Neural cell (in vitro differentiated cells): Measurements from ENCODE around the gene STARD9. TPM values are rescaled to one million over a fixed set of nuclear protein-coding genes. Genes with fewer than 3 reads are reported as not detected.

Experiments
- H2AFZ ChIP-seq: fragments of 200-600, 300-800 bp; sonication (generic), shearing (Covaris generic); 2 replicates; pipeline ENCODE4 v1.6.0; 2014; ENCODE audit warnings: low read depth, mild to moderate bottlenecking, antibody characterized with exemption, low read length, moderate library complexity
- H3F3A ChIP-seq: fragments of 200-600 bp; shearing (Covaris generic); 2 replicates; pipeline ENCODE4 v1.6.1; 2016; ENCODE audit warnings: mild to moderate bottlenecking, moderate library complexity, mixed read lengths, antibody characterized with exemption, low read length; ENCODE audit not compliant: insufficient read depth, poor library complexity, severe bottlenecking
- H3K27ac ChIP-seq: fragments of 200-600, 300-800 bp; sonication (generic), shearing (Covaris generic); 2 replicates; pipeline ENCODE4 v1.5.1; 2014; ENCODE audit warnings: mild to moderate bottlenecking, low read length, moderate library complexity
- H3K27me3 ChIP-seq: fragments of 300-800, 200-600 bp; sonication (generic), shearing (Covaris generic); 2 replicates; pipeline ENCODE4 v1.6.0; 2014; ENCODE audit warnings: mild to moderate bottlenecking, low read depth, low read length, moderate library complexity; ENCODE audit not compliant: insufficient read depth
- H3K36me3 ChIP-seq: fragments of 300-800, 200-600 bp; sonication (generic), shearing (Covaris generic); 2 replicates; pipeline ENCODE4 v1.5.1; 2014; ENCODE audit warnings: mild to moderate bottlenecking, antibody characterized with exemption, low read length, moderate library complexity; ENCODE audit not compliant: insufficient read depth
- H3K4me2 ChIP-seq: fragments of 300-800, 200-600 bp; sonication (generic), shearing (Covaris generic); 2 replicates; pipeline ENCODE4 v1.6.0; 2014; ENCODE audit warnings: mild to moderate bottlenecking, low read length
- H3K4me3 ChIP-seq: fragments of 300-800, 200-600 bp; sonication (generic), shearing (Covaris generic); 2 replicates; pipeline ENCODE4 v1.5.1; 2014; ENCODE audit warnings: mild to moderate bottlenecking, low read length, moderate library complexity
- H3K79me2 ChIP-seq: fragments of 200-600 bp; shearing (Covaris generic); replicated peaks from 2 replicates; pipeline ENCODE4 v1.6.0; 2014; ENCODE audit warnings: mild to moderate bottlenecking, low read length, moderate library complexity; ENCODE audit not compliant: insufficient read depth
- H3K9ac ChIP-seq: fragments of 300-800, 200-600 bp; sonication (generic), shearing (Covaris generic); 2 replicates; pipeline ENCODE4 v1.6.1; 2016; ENCODE audit warnings: mild to moderate bottlenecking, low read length, mixed read lengths
- H3K9me2 ChIP-seq: fragments of 200-600 bp; shearing (Covaris generic); 2 replicates; pipeline ENCODE4 v1.6.1; 2016; ENCODE audit warnings: mild to moderate bottlenecking, low read length, mixed read lengths; ENCODE audit not compliant: insufficient read depth
- H3K9me3 ChIP-seq: fragments of 200-600, 300-800 bp; sonication (generic), shearing (Covaris generic); 2 replicates; pipeline ENCODE4 v1.6.1; 2016; ENCODE audit warnings: mild to moderate bottlenecking, mixed run types, low read length, moderate library complexity, mixed read lengths
- H4K20me1 ChIP-seq: fragments of 200-600 bp; shearing (Covaris generic); 2 replicates; pipeline ENCODE4 v1.6.1; 2016; ENCODE audit warnings: mild to moderate bottlenecking, mixed run types; ENCODE audit not compliant: insufficient read depth
- EP300 ChIP-seq: fragments of 450-650 bp; conservative IDR thresholded peaks from 2 replicates; pipeline ENCODE4 v1.6.1; 2014; ENCODE audit warnings: antibody characterized with exemption, mild to moderate bottlenecking, moderate library complexity; ENCODE audit not compliant: poor library complexity, severe bottlenecking
- EZH2 ChIP-seq: fragments of 200-600, 300-800 bp; shearing (Covaris generic), sonication (generic); IDR thresholded peaks from 2 replicates; pipeline ENCODE4 v1.6.1; 2014; ENCODE audit warnings: antibody characterized with exemption, low read length, borderline replicate concordance, mild to moderate bottlenecking; ENCODE audit not compliant: insufficient read depth, poor library complexity, severe bottlenecking
- MXI1 ChIP-seq: fragments of 450-650 bp; conservative IDR thresholded peaks from 2 replicates; pipeline ENCODE4 v1.6.1; 2014; ENCODE audit warnings: antibody characterized with exemption, mild to moderate bottlenecking; ENCODE audit not compliant: poor library complexity, severe bottlenecking
- POLR2AphosphoS5 ChIP-seq: IDR thresholded peaks from 2 replicates; pipeline ENCODE4 v1.6.1; 2012
- RAD21 ChIP-seq: fragments of 450-650 bp; conservative IDR thresholded peaks from 2 replicates; pipeline ENCODE4 v1.6.1; 2014; ENCODE audit warnings: antibody characterized with exemption, mild to moderate bottlenecking, moderate library complexity
- SMC3 ChIP-seq: fragments of 450-650 bp; conservative IDR thresholded peaks from 2 replicates; pipeline ENCODE4 v1.6.1; 2014; ENCODE audit warnings: antibody characterized with exemption, mild to moderate bottlenecking, moderate library complexity; ENCODE audit not compliant: poor library complexity
- TAF1 ChIP-seq: IDR thresholded peaks from 2 replicates; pipeline ENCODE4 v1.6.1; 2012; ENCODE audit warnings: low read depth
- polyA plus RNA-seq: library from polyadenylated mRNA; depleted of rRNA; stranded (reverse); fragments of >200 nt; gene quantifications from 2 replicates; pipeline ENCODE4 v1.2.3, GENCODE V29; 2014
- TF ChIP-seq, protein P1 (sequence below): fragments of 450-650 bp; IDR thresholded peaks from 2 replicates; pipeline ENCODE4 v1.5.1; 2014; ENCODE audit warnings: antibody characterized with exemption, mild to moderate bottlenecking, moderate library complexity; ENCODE audit not compliant: poor library complexity, severe bottlenecking
- TF ChIP-seq, protein P2 (sequence below): IDR thresholded peaks from 2 replicates; pipeline ENCODE4 v1.6.1; 2012; ENCODE audit warnings: borderline replicate concordance

STARD9 gene
- polyA plus RNA-seq, 1 donor from 2014 or later: 6.4 TPM

DNA sequence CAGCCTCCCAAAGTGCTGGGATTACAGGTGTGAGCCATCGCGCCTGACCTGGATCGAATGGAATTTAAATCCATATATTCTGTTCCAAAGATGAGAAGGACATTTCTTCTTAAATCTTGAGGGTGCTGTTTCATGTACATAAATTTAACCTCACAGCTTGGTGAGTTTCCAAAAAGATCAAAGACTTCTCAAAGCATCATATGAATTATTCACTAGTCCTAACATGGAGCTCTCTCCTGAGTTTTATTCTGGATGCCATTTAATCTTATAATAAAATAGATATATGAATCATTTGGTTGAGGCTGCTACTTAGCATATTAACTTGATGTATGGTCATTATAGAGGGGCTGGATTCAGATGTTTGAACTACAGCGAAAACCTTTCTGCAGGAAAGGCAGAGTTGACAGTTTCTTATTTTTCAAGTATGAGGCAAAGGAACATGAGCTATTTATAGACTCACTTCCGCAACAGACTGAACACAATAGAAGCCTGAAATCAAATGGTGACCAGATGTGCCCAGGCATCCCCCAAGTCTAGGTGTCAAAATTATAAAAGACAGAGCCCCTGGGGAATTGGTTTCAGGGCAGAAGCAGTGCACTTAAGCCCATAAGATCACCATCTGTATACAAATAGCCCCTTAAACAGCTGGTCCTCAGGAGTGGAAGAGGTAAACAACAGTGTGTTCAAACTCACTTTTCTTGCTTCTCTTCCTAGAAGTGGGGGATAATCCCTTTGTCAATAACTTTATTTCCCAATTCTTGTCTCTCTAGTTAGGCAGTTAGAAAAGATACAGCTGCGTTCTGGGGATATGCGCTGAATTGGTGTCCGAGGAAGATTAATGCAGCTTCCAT, 29.7 kb downstream of the STARD9 start:
- no peaks in the 10 kb centered on the region for H3K9me2 ChIP-seq
- H3K27ac ChIP-seq: no peak overlapping the region
- TF ChIP-seq, protein P1, sequence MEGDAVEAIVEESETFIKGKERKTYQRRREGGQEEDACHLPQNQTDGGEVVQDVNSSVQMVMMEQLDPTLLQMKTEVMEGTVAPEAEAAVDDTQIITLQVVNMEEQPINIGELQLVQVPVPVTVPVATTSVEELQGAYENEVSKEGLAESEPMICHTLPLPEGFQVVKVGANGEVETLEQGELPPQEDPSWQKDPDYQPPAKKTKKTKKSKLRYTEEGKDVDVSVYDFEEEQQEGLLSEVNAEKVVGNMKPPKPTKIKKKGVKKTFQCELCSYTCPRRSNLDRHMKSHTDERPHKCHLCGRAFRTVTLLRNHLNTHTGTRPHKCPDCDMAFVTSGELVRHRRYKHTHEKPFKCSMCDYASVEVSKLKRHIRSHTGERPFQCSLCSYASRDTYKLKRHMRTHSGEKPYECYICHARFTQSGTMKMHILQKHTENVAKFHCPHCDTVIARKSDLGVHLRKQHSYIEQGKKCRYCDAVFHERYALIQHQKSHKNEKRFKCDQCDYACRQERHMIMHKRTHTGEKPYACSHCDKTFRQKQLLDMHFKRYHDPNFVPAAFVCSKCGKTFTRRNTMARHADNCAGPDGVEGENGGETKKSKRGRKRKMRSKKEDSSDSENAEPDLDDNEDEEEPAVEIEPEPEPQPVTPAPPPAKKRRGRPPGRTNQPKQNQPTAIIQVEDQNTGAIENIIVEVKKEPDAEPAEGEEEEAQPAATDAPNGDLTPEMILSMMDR: no peak
- TF ChIP-seq MXI1 (no peak), EP300 (no peak), TAF1 (no peak), EZH2 (no peak), RAD21 (no peak), POLR2AphosphoS5 (no peak), SMC3 (no peak)
- TF ChIP-seq, protein P2, sequence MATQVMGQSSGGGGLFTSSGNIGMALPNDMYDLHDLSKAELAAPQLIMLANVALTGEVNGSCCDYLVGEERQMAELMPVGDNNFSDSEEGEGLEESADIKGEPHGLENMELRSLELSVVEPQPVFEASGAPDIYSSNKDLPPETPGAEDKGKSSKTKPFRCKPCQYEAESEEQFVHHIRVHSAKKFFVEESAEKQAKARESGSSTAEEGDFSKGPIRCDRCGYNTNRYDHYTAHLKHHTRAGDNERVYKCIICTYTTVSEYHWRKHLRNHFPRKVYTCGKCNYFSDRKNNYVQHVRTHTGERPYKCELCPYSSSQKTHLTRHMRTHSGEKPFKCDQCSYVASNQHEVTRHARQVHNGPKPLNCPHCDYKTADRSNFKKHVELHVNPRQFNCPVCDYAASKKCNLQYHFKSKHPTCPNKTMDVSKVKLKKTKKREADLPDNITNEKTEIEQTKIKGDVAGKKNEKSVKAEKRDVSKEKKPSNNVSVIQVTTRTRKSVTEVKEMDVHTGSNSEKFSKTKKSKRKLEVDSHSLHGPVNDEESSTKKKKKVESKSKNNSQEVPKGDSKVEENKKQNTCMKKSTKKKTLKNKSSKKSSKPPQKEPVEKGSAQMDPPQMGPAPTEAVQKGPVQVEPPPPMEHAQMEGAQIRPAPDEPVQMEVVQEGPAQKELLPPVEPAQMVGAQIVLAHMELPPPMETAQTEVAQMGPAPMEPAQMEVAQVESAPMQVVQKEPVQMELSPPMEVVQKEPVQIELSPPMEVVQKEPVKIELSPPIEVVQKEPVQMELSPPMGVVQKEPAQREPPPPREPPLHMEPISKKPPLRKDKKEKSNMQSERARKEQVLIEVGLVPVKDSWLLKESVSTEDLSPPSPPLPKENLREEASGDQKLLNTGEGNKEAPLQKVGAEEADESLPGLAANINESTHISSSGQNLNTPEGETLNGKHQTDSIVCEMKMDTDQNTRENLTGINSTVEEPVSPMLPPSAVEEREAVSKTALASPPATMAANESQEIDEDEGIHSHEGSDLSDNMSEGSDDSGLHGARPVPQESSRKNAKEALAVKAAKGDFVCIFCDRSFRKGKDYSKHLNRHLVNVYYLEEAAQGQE: no peak
- no peaks in the 10 kb centered on the region for H3F3A ChIP-seq
- H3K9me3 ChIP-seq: no peaks in the 10 kb centered on the region
- H3K4me3 ChIP-seq: no peak overlapping the region
- no peak overlapping the region for H2AFZ ChIP-seq
- no peaks in the 10 kb centered on the region for H3K79me2 ChIP-seq
- H4K20me1 ChIP-seq: no peaks in the 10 kb centered on the region
- H3K9ac ChIP-seq: no peak overlapping the region
- H3K36me3 ChIP-seq: no peaks in the 10 kb centered on the region
- H3K27me3 ChIP-seq: no peaks in the 10 kb centered on the region
- no peak overlapping the region for H3K4me2 ChIP-seq

DNA sequence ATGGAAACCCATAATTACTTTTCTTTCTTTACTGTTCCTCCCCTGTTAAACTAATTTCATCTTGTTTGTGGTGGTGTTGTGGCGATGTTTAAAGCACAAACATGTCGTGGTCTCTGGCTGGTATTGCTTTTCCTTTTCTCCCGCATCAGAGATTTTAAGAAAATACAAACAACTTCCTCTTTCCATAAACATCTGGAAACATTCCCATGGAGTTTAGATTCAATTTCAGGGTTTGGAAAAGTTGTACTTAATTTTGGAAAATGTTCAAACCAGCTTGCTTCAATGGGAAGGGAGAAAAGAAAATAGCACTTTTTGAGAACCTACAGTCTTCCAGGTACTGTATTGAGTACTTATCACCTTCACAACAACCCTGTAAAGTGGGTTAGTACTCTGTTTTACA, 30.4 kb downstream of the STARD9 start:
- no peaks in the 10 kb centered on the region for H3K36me3 ChIP-seq
- no peaks in the 10 kb centered on the region for H4K20me1 ChIP-seq
- H3K79me2 ChIP-seq: no peaks in the 10 kb centered on the region
- TF ChIP-seq EZH2: no peak
- no peak for TF ChIP-seq POLR2AphosphoS5
- no peak for TF ChIP-seq RAD21
- no peak for TF ChIP-seq MXI1
- TF ChIP-seq SMC3: no peak
- TF ChIP-seq, protein P2: no peak
- no peak for TF ChIP-seq TAF1
- TF ChIP-seq, protein P1: no peak
- no peak for TF ChIP-seq EP300
- H3K9me2 ChIP-seq: no peaks in the 10 kb centered on the region
- H3K4me3 ChIP-seq: no peak overlapping the region
- no peak overlapping the region for H2AFZ ChIP-seq
- no peaks in the 10 kb centered on the region for H3K9me3 ChIP-seq
- no peak overlapping the region for H3K27ac ChIP-seq
- H3K27me3 ChIP-seq: no peaks in the 10 kb centered on the region
- no peaks in the 10 kb centered on the region for H3F3A ChIP-seq
- no peak overlapping the region for H3K4me2 ChIP-seq
- H3K9ac ChIP-seq: no peak overlapping the region
